ENCODE measurements around the gene KRTAP4-3. TPM values are rescaled to one million over a fixed set of nuclear protein-coding genes. Genes with fewer than 3 reads are reported as not detected.
"Not testable (repeated sequence)": the region's sequence is repeated elsewhere in the genome, so short reads cannot be mapped to it uniquely, and the experiment has no call there.

KRTAP4-3 gene
- total RNA-seq, 2 donors from 2014 or later: not detected

DNA sequence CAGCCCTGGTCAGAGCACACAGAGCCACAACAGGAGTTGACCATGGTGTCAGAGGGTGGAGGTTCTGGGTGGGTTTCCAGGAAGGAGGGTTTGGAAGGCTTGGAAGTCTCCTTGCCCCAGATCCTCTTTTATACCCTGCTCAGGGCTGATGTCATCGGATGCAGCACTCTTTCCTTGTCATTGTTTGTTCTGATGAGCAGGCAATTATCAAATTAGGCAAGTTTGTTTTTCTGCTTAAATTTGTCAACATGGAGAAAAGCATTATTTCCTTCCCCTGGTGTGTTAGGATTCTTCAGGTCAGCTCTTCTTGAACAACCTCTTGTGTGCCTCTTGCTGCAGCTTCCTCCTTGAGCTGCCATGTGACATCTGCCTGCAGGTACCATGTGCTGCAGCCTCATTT is 7.4 kb downstream of the KRTAP4-3 start, which contains the start of gene KRTAP4-4:
Gene KRTAP4-4, minus strand, starts transcription at position 101 of the 400 bp plus-strand sequence. Its CDS starts 57 bp downstream, at position 44.
- intact Hi-C loops (cut with DNase I, micrococcal nuclease): no loop called here
- ATAC-seq (no peak), DNase-seq (no peak)

GRCh38 chr17:41160190-41160589 is 7.8 kb downstream of the KRTAP4-3 start:
- DNase-seq; intact Hi-C loops (cut with DNase I, micrococcal nuclease); ATAC-seq: not testable (repeated sequence)

DNA sequence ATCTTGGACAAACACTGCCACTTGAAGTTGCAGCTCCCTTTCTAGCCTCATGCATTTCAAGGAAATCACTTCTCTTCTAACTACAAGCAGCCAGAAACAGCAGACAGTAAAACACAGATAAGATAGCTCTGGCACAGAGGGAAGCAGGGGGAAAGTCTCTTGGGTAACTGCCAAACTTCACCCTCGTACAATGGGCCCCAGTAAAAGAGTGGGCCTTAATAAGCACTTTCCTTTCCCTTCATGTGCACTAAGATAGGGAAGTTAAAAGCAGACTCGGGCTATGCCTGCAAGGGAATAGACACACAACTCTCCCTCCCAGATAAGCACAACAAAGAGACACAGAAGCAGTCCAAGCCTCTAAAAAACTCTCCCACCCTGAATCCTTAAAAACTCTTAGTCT is 14.2 kb downstream of the KRTAP4-3 start:
- intact Hi-C loops (cut with DNase I, micrococcal nuclease): no loop called here
- no peak for DNase-seq
- no peak for ATAC-seq

DNA sequence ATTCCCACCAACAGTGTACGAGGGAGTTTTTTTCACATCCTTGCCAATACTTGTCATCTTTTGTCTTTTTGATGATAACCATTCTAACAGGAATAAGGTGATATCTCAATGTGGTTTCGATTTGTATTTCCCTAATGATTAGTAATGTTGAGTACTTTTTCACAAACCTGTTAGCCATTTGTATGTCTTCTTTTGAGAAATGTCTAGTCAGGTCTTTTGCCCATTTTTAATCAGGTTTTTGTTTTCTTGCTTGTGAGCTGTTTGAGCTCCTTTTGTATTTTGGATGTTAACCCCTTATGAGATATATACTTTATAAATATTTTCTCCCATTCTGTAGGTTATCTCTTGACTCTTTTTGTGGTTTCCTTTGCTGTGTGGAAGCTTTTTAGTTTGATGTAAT is 16.5 kb downstream of the KRTAP4-3 start:
- intact Hi-C loops (cut with DNase I, micrococcal nuclease): no loop called here
- ATAC-seq (no peak), DNase-seq (no peak)

- ATAC-seq (no peak), DNase-seq (no peak)
- intact Hi-C loops (cut with DNase I, micrococcal nuclease): no loop called here
Observed at GRCh38 chr17:41150026-41150425, 18.0 kb downstream of the KRTAP4-3 start.

- ATAC-seq (no peak), DNase-seq (no peak)
- intact Hi-C loops (cut with DNase I, micrococcal nuclease): no loop called here
Observed at GRCh38 chr17:41149652-41149985, 18.4 kb downstream of the KRTAP4-3 start, which contains the start of gene KRTAP4-5. Gene KRTAP4-5 (minus strand): TSS chr17:41149825. CDS start chr17:41149767, 58 bp downstream.

DNA sequence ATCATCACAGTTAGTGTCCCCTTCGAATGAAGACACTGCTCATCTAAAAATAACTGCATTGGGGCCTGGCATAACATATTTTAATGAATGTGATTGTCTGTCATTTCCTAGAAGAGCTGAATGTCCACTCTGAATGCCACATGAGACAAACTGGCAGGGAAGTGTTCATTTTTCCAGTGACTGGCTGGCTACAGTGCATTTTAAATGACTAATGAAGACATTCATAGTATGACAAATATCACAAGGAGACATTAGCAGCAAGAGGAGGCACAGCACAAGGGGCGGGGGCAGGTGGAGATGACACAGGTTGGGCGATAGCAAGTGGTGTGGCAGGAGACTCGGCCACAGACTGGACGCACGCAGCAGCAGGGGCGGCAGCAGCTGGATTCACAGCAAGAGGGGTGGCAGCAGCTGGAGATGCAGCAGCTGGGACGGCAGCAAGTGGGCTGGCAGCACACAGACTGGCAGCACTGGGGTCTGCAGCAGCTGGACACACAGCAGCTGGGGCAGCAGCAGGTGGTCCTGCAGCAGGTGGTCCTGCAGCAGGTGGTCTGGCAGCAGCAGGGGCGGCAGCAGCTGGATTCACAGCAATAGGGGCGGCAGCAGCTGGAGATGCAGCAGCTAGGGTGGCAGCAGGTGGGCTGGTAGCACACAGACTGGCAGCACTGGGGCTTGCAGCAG is 18.9 kb downstream of the KRTAP4-3 start:
- intact Hi-C loops (cut with DNase I, micrococcal nuclease); ATAC-seq; DNase-seq: not testable (repeated sequence)

DNA sequence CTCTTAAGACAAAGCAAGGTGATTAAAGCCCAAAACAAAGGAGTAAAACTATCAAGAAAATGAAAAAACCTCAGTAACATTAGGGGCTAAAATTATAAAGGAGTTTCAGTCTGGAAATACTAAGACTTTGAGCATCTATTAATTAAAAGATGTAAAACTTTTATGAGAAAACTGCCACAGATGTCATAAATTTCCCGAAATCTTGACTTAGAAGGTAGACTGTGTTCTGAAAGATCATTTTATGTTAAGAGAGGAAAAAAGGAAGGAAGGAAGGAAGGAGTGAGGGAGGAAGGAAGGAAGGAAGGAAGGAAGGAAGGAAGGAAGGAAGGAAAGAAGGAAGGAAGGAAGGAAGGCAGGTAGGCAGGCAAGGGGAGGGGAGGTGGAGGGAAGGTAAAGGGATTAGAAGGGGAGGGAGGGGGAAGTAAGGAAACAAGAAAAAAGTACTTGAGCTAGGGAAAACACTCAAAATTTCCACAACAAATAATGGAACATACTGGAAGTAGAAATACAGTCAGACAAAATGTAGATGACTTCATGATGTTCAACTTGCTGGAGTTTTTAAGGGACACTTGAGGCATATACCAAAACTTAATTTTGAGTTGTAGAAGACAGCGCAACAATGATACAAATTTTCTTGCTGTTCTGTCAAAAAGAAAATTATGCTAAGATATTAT is 20.4 kb downstream of the KRTAP4-3 start:
- intact Hi-C loops (cut with DNase I, micrococcal nuclease): no loop called here
- no peak for DNase-seq

DNA sequence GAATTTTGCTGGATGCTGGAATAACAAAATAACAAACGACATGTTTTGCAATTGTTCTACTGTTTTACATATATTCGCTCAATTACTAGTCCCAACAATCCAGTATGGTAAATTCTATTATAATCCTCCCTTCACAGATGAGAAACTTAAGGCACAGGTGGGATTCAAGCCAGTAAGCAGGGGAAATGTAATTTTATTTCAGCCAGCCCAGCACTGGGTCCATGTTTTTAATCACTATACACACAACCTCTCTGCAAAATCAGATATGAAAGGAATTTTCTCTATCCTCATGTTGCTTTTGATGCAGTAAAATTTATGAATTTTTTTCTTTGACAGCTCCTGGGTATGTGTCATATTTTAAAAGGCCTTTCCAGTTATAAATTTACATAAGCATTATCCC is 22.8 kb downstream of the KRTAP4-3 start:
- DNase-seq (no peak), ATAC-seq (no peak)
- intact Hi-C loops (cut with DNase I, micrococcal nuclease): no loop called here

More for the DNA sequence above, 20.4 kb downstream of the KRTAP4-3 start:
- ATAC-seq: no peak

DNA sequence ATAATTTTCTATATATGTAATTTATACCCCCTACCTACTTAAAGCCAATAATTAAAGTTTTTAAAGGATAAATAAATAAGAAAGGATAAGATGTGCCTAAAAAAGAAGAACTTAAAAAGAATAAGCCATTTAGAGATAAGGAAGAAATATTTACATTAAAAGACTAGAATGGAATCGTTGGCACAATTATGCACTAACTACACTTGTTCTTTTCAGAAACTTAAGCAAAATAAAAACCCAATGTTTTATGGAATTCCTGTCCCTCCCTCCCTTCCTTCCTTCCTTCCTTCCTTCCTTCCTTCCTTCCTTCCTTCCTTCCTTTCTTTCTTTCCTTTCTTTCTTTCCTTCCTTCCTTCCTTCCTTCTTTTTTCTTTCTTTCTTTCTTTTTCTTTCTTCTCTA is 23.2 kb downstream of the KRTAP4-3 start:
- intact Hi-C loops (cut with DNase I, micrococcal nuclease): no loop called here
- DNase-seq: no peak
- no peak for ATAC-seq

DNA sequence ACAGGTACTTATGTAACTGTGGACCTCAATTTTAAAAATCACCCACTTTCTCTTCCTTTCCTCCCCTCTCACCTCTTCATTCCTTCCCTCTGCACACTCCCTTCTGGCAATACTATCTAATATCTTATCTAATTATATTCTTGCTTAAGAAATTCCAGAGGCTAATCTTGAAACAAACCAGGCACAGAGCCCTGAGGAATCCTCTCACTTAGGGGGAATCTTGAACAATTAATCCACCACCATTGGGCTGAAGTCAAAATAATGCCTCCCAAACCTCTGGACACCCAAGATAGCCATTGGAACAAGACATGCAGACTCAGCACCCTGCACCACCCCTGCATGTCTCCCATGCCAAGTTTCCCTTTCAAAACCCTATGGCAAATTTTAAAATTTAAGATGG is 26.7 kb downstream of the KRTAP4-3 start:
- no peak for DNase-seq
- no peak for ATAC-seq
- intact Hi-C loops (cut with DNase I, micrococcal nuclease): no loop called here

DNA sequence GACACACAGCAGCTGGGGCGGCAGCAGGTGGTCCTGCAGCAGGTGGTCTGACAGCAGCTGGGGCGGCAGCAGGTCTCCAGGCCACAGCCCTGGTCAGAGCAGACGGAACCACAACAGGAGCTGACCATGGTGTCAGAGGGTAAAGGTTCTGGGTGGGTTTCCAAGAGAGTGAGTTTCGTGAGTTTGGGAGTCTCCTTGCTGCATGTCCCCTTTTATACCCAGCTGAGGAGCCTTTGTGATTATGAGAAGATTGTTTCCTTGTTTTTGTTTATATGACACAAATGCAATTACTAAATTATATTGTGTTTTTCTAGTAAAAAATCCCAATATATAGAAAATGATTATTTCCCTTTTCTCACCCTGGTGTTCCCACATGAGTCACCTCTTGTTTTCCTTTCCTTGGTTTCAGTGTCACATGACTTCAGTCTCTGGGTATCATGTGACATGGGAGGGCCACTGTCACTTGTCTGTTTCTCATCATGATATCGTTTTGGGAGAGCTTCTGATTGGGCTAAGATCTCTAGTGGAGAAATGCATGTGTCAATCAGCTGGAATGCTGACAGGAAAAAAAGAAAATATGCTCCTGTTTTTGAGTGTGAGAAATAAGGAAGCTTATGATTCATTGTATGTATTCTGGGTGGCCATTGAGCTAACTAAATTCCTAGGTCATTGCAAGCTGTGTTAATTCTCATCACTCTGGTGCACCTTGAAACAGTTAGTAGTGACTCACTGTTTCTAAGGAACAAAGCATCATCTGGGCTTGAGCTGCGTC is 27.5 kb downstream of the KRTAP4-3 start, which contains the start of gene KRTAP4-6:
Gene KRTAP4-6, minus strand, starts transcription at position 185 of the 772 bp plus-strand sequence. Its CDS starts 57 bp downstream, at position 128.
- ATAC-seq (no peak), DNase-seq (no peak)
- intact Hi-C loops (cut with DNase I, micrococcal nuclease): no loop called here

DNA sequence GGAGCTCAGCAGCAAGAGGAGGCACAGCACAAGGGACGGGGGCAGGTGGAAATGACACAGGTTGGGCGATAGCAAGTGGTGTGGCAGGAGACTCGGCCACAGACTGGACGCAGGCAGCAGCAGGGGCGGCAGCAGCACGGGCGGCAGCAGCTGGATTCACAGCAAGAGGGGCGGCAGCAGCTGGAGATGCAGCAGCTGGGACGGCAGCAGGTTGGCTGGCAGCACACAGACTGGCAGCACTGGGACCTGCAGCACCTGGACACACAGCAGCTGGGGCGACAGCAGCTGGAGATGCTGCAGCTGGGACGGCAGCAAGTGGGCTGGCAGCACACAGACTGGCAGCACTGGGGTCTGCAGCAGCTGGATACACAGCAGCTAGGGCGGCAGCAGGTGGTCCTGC is 28.2 kb downstream of the KRTAP4-3 start:
- ATAC-seq; intact Hi-C loops (cut with DNase I, micrococcal nuclease); DNase-seq: not testable (repeated sequence)

GRCh38 chr17:41133880-41134735 is 33.9 kb downstream of the KRTAP4-3 start:
- intact Hi-C loops (cut with DNase I, micrococcal nuclease): no loop called here
- ATAC-seq: no peak

GRCh38 chr17:41131979-41132378 is 36.0 kb downstream of the KRTAP4-3 start:
- no peak for ATAC-seq
- intact Hi-C loops (cut with DNase I, micrococcal nuclease): no loop called here
- DNase-seq: no peak

More at GRCh38 chr17:41133880-41134735, 33.9 kb downstream of the KRTAP4-3 start:
- DNase-seq: no peak

GRCh38 chr17:41127371-41127770 is 40.6 kb downstream of the KRTAP4-3 start:
- intact Hi-C loops (cut with DNase I, micrococcal nuclease): no loop called here
- ATAC-seq (no peak), DNase-seq (no peak)

GRCh38 chr17:41126412-41126811 is 41.6 kb downstream of the KRTAP4-3 start:
- DNase-seq (no peak), ATAC-seq (no peak)
- intact Hi-C loops (cut with DNase I, micrococcal nuclease): no loop called here

GRCh38 chr17:41125064-41125463 is 43.0 kb downstream of the KRTAP4-3 start:
- ATAC-seq (no peak), DNase-seq (no peak)
- intact Hi-C loops (cut with DNase I, micrococcal nuclease): no loop called here

DNA sequence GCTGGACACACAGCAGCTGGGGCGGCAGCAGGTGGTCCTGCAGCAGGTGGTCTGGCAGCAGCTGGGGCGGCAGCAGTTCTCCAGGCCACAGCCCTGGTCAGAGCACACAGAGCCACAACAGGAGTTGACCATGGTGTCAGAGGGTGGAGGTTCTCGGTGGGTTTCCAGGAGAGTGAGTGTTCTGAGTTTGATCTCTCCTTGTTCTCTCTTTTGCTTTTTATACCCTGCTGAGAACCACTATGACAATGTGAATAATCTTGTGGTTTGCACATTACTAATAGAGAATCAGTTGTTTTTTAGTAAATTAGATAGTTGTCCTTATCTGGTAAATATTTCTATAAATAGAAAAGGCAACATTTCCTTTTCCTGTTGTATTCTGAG is 44.0 kb downstream of the KRTAP4-3 start, which contains the start of gene KRTAP4-12:
Gene KRTAP4-12, minus strand, starts transcription at position 192 of the 381 bp plus-strand sequence. Its CDS starts 60 bp downstream, at position 132.
- DNase-seq; intact Hi-C loops (cut with DNase I, micrococcal nuclease); ATAC-seq: not testable (repeated sequence)

All from left colon (tissue), 2 donors.